ENCODE results near the gene PIP5K1B.

GRCh38 chr9:68932458-68932857 lies 227.4 kb downstream of the PIP5K1B start:
- TF ChIP-seq EZH2 (optimal IDR thresholded peaks at IDR 0.05; ENCODE audit: low read depth, low read length) (no peak), EZH2phosphoT487 (IDR thresholded peaks at IDR 0.05; ENCODE audit: low read length) (no peak)
- TF ChIP-seq, protein P1, sequence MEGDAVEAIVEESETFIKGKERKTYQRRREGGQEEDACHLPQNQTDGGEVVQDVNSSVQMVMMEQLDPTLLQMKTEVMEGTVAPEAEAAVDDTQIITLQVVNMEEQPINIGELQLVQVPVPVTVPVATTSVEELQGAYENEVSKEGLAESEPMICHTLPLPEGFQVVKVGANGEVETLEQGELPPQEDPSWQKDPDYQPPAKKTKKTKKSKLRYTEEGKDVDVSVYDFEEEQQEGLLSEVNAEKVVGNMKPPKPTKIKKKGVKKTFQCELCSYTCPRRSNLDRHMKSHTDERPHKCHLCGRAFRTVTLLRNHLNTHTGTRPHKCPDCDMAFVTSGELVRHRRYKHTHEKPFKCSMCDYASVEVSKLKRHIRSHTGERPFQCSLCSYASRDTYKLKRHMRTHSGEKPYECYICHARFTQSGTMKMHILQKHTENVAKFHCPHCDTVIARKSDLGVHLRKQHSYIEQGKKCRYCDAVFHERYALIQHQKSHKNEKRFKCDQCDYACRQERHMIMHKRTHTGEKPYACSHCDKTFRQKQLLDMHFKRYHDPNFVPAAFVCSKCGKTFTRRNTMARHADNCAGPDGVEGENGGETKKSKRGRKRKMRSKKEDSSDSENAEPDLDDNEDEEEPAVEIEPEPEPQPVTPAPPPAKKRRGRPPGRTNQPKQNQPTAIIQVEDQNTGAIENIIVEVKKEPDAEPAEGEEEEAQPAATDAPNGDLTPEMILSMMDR (IDR thresholded peaks at IDR 0.05; ENCODE audit: low read length), result no peak

Data from MM.1S (cell line).